Skin epidermis (tissue), 12 donors: ENCODE data around the gene HNRNPA2B1.
"Not testable (repeated sequence)": the region's sequence is repeated elsewhere in the genome, so short reads cannot be mapped to it uniquely, and the experiment has no call there.

Experiments used
- H3K27ac ChIP-seq, 21 experiments: fragments of 200-600 bp; sonication (generic) in 11 of 21; one replicate each; pipeline ENCODE4 v1.5.0; 2020; ENCODE audit warnings: mild to moderate bottlenecking in 3 of 21, inconsistent platforms in 2 of 21, moderate library complexity in 2 of 21
- H3K4me3 ChIP-seq, 7 experiments: fragments of 200-600 bp; sonication (generic) in 2 of 7; one replicate each; pipeline ENCODE4 v1.5.0; 2020; ENCODE audit warnings: inconsistent platforms in 2 of 7, mild to moderate bottlenecking in 2 of 7, moderate library complexity in 1 of 7

Gene HNRNPA2B1

DNA sequence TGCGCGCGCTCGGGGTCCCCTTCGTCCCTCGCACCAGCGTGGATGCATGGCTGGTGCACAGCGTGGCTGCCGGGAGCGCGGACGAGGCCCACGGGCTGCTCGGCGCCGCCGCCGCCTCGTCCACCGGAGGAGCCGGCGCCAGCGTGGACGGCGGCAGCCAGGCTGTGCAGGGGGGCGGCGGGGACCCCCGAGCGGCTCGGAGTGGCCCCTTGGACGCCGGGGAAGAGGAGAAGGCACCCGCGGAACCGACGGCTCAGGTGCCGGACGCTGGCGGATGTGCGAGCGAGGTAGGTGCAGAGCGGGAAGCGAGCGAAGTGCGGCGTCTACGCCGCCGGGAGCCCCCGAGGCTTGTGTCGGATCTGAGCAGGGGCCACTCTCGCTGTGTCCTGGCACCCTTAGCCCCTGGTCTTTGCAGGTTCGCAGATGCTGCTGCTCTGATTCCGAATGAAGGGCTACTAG is 47.7 kb downstream of the HNRNPA2B1 start:
- H3K4me3 ChIP-seq, result peak overlapping the region; percentile 43 to 74 (median 64)
- peak overlapping the region; percentile 27 to 83 (median 67) for H3K27ac ChIP-seq

DNA sequence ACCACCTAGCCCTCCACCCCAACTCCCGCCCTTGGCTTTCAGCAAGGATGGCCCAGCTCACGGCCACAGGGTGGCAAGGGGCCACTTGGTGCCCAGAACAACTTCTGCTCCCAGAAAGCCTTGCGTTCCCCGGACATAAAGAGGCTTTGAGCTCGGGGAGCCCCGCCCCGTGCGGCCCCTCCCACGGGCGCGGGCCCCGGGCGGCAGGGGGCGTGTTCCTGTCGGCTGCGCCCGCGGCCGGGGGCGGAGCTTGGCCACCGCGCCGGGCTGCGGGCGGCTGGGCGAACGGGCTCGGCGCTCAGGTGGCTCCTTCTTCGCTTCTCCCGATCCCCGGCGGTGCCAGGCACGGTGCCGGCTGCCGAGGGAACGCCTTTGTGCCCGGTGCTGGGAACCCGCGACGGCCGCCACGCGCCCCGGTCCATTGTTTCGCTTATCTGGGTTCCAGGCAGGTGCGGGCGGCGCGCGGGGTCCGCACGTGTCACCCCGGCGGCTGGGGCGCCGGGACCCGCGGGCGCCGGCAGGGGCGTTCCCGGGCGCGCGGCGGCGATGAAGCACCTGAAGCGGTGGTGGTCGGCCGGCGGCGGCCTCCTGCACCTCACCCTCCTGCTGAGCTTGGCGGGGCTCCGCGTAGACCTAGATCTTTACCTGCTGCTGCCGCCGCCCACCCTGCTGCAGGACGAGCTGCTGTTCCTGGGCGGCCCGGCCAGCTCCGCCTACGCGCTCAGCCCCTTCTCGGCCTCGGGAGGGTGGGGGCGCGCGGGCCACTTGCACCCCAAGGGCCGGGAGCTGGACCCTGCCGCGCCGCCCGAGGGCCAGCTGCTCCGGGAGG is 48.4 kb downstream of the HNRNPA2B1 start, which contains the start of gene NFE2L3:
Gene NFE2L3 (plus strand): TSS at position 246 of the 829 bp plus-strand sequence. CDS start 301 bp downstream, at position 547.
- peak within 1 kb of the TSS; percentile 27 to 83 (median 68) for H3K27ac ChIP-seq
- peak within 1 kb of the TSS; percentile 43 to 74 (median 64) for H3K4me3 ChIP-seq

DNA sequence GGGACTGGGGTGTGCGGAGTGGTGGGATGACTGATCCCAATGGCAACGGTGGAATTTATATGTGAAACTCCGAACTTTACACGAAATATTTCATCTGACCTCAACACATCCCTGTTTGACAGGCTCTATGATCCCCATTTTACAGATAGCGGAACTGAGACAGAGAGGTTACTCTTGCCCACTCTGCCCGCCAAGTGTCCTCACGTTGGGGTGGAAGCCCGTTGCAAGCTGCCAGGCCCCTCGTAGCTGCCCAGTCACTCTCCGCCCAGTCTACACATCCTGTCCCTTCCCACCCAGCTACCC is 48.9 kb downstream of the HNRNPA2B1 start:
- peak overlapping the region; percentile 43 to 74 (median 64) for H3K4me3 ChIP-seq
- H3K27ac ChIP-seq, result peak overlapping the region in 14 of 21 experiments; percentile 43 to 83 (median 72)

DNA sequence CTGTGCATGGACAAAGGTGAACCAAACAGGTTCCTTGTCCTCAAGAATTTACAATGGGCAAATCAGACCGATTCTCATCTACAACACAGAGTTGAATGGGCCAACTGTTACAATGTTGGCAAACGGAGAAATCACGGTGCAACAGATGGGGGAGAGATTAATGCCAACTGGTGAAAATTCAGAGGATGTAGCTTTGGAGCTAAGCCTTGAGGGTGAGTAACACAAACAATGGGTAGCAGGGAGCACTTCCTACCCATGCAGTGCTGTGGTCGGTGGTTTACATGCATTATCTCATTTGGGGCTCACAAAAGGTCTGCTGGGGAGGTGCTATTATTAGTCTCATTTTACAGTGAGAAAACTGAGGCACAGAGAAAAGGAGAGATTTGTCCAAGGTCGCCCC is 49.5 kb downstream of the HNRNPA2B1 start:
- Histone ChIP-seq H3K27ac (peak overlapping the region in 1 of 21 experiments; percentile 83), H3K4me3 (no peak overlapping the region)

DNA sequence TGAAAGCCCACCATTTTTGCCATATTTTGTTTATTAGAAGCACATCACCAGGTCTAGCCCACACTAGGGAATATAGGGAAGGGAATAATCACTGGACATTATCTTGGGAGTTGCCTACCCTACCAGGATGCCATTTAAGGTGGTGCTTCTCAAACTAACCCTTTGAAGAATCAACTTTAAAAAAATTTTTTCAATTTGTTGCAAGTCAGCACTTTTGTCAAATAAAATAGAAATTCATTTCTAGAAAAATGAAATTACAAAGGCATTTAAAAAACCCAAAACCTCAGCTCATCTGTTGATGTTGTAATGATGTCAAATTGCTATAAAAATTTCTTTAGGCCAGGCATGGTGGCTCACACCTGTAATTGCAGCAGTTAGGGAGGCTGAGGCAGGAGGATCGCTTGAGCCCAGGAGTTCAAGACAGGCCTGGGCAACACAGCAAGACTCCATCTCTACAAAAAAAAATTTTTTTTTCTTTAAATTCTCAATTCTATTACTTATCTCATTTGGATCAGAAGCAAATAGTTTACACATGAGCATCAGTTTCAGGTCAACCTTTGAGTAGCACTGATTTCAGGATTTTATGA is 51.1 kb downstream of the HNRNPA2B1 start:
- Histone ChIP-seq H3K4me3 (no peak overlapping the region), H3K27ac (no peak overlapping the region)

DNA sequence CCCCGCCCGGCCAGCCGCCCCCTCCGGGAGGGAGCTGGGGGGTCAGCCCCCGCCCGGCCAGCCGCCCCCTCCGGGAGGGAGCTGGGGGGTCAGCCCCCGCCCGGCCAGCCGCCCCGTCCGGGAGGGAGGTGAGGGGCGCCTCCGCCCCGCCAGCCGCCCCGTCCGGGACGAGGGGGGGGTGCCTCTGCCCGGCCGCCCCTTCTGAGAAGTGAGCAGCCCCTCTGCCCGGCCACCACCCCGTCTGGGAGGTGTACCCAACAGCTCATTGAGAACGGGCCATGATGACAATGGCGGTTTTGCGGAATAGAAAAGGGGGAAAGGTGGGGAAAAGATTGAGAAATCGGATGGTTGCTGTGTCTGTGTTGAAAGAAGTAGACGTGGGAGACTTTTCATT is 52.2 kb downstream of the HNRNPA2B1 start:
- H3K4me3 ChIP-seq, H3K27ac ChIP-seq: not testable (repeated sequence)

DNA sequence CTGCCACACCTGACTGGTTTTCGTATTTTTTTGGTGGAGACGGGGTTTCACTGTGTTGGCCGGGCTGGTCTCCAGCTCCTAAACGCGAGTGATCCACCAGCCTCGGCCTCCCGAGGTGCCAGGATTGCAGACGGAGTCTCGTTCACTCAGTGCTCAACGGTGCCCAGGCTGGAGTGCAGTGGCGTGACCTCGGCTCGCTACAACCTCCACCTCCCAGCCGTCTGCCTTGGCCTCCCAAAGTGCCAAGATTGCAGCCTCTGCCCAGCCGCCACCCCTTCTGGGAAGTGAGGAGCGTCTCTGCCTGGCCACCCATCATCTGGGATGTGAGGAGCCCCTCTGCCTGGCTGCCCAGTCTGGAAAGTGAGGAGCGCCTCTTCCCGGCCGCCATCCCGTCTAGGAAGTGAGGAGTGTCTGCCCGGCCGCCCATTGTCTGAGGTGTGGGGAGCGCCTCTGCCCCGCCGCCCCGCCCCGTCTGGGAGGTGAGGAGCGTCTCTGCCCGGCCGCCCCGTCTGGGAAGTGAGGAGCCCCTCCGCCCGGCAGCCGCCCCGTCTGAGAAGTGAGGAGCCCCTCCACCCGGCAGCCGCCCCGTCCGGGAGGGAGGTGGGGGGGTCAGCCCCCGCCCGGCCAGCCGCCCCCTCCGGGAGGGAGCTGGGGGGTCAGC is 52.8 kb downstream of the HNRNPA2B1 start:
- not testable (repeated sequence) for H3K27ac ChIP-seq, H3K4me3 ChIP-seq

DNA sequence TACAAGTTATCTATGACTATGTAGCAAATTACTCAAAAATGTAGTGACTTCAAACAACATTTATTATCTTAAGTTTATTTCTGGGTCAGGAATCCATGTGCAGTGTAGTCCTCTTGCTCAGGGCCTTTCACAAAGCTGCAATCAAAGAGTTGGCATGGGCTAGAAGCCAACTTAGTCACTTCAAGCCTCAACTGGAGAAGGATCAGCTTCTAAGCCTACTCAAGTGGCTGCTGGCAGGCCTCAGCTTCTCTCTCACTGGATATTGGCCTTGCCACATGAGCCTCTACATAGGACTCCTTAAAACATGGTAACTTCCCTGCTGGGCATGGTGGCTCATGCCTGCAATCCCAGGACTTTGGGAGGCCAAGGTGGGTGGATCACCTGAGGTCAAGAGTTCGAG is 53.5 kb downstream of the HNRNPA2B1 start:
- H3K27ac ChIP-seq, result no peak overlapping the region

DNA sequence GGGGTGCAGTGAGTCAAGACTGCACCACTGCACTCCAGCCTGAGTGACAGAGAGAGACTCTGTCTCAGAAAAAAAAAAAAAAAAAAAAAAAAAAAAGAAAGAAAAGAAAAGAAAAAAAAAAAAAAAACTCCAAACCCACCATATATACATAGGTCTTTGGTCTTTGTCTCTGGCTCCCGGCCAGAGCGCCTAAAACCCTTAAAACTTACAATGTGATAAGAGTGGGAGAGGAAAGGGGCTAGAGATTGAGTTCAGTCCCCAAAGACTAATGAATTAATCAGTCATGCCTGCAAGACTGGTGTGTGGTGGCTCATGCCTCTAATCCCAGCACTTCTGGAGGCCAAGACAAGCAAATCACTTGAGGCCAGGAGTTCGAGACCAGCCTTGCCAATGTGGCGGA is 55.3 kb downstream of the HNRNPA2B1 start:
- H3K4me3 ChIP-seq, result no peak overlapping the region
- no peak overlapping the region for H3K27ac ChIP-seq

More for the DNA sequence above, 53.5 kb downstream of the HNRNPA2B1 start:
- no peak overlapping the region for H3K4me3 ChIP-seq

DNA sequence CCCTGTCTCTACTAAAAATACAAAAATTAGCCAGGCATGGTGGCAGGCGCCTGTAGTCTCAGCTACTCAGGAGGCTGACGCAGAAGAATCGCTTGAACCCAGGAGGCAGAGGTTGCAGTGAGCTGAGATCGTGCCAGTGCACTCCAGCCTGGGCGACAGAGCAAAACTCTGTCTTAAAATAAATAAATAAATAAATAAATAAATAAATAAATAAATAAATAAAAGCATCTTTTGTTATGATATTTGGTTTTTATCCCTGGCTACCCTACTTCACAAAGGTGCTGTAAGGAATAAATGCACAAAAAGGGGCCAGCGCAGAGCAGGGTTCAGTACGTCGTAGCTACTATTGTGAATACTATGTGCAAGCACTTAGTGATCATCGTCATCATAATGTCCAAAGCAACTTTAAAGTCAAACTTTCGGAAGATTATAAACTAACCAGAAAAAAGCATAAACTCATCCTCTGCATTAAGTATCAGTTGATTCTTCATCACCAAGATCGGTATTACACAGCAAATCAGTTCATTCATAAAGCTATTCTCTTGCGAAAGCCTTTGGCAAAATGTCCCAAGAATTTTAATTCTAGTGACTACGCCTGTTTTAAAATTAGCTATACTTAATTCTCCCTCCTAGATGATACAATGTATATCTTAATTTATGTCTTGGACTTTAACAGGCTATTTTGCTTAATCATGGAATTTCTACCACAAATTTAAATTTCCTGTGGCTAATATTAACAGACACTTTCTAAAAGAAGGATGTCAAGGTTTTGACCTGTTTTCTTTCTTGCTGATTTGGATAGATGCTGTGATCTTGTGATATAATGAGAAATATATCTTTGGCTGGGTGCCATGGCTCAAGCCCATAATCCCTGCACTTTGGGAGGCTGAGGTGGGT is 56.1 kb downstream of the HNRNPA2B1 start:
- H3K27ac ChIP-seq, result no peak overlapping the region

DNA sequence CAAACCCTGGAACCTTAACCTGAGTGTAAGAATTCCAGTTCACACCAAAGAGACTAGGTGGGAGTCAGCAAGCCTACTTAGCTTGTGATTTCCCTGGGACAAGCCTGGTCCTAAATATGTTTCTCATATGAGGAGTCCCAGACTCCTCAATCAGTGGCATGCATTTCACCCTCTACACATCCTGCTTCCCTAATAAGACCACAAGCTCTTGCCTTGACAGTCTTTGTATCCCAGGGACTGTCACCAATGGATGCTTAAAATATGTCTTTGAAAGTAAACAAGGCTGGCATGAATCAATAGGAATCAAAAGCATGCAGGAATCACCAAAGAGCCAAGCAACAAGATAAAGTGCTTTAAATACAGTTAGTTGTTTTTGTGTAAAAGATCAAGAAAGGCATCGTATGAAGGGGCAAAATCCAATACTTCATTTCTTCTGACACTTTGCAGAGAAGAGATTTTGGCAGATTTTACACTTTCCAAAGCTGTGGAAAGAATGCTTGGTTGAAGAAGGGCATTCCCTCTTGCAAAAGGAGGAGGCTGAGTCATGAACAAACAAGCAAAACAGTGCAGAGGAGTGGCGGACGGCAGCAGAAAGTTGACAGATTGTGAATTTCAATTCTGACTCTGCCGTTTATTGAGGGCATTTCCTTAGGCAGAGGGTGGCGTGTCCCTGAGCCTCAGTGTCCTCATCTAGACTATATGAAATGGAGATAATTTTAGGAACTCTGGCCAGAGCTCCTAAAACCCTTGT is 57.1 kb downstream of the HNRNPA2B1 start:
- Histone ChIP-seq H3K4me3 (no peak overlapping the region), H3K27ac (no peak overlapping the region)

More for the DNA sequence above, 56.1 kb downstream of the HNRNPA2B1 start:
- no peak overlapping the region for H3K4me3 ChIP-seq

DNA sequence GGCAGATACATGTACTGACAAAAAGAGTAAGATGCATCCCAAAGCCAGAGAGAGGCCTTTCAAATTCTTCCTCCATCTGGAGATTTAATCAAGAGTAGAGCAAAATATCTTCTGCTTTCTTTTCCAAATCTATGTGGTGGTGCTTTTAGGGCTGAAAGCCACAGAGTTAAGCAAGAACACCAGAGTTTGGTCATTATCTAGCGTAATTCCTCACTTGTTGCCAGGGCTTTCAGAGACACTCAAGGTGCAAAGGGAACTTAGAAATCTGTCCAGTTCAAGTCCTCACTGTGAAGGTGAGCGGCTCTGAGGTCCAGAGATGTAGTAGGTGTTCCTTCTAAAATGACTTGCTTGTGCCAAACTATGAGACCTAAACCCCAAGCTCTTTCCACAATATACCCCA is 59.5 kb downstream of the HNRNPA2B1 start:
- Histone ChIP-seq H3K27ac (no peak overlapping the region), H3K4me3 (no peak overlapping the region)

DNA sequence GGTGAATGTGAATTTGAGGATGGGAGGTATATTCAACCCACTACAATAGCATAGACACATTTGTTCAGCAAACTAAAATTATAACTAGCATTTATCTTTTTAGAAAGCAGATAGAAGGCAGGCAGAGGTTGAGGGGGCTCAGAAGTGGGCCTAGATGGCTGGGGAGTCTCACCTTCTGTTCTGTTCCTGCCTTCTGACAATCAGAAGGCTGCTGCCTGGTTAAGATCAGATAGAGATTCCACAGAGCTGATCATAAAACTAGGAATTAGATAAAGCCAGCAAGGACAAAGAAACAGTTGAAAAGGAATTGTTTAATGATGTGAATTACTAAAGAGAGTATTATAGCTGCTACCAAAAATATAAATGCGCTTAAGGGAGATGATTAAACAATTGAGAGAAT is 60.2 kb downstream of the HNRNPA2B1 start:
- Histone ChIP-seq H3K4me3 (no peak overlapping the region), H3K27ac (no peak overlapping the region)
